Measurements from ENCODE around the gene AVPR2.

Gene AVPR2

DNA sequence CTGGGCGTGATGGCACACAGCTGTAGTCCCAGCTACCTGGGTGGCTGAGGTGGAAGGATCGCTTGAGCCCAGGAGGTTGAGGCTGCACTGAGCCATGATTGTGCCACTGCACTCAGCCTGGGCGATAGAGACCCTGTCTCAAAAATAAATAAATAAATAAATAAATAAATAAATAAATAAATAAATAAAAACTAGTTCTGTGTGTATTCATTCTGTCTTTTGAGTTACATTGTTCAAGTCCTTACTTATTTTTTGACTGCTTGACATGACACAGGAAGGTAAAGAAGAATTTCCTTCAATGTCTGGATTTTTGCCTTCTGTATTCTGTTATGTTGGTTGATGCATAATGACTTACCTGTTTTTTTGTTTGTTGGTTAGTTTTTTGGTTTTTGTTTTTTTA lies 32.6 kb downstream of the AVPR2 start:
- TF ChIP-seq, protein P1, sequence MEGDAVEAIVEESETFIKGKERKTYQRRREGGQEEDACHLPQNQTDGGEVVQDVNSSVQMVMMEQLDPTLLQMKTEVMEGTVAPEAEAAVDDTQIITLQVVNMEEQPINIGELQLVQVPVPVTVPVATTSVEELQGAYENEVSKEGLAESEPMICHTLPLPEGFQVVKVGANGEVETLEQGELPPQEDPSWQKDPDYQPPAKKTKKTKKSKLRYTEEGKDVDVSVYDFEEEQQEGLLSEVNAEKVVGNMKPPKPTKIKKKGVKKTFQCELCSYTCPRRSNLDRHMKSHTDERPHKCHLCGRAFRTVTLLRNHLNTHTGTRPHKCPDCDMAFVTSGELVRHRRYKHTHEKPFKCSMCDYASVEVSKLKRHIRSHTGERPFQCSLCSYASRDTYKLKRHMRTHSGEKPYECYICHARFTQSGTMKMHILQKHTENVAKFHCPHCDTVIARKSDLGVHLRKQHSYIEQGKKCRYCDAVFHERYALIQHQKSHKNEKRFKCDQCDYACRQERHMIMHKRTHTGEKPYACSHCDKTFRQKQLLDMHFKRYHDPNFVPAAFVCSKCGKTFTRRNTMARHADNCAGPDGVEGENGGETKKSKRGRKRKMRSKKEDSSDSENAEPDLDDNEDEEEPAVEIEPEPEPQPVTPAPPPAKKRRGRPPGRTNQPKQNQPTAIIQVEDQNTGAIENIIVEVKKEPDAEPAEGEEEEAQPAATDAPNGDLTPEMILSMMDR (IDR thresholded peaks at IDR 0.05), result no peak

DNA sequence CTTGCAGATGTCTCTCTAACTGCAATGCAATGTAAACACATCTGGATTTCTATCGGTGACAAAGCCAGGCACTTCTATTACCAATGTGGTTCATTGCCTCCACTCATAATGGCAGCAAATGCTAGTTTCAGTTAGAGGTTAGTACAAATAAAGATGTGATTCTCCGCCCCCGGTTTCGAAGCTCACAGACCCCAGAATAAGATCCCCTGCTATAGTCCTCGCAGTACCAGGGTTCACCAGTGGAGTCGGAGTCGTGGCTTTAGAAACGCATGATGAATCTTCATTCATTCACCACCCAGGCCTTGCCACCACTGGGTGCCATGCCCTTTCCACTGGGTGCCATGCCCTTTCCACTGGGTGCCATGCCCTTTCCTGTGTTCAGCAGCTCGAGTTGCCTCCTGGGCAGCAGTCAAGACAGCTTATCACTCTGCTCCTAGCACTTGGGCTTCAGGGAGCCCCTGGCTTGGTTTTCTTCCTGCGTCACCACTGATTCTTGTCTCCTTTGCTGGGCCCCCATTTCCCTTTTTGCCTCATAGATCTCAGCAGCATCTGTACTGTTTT lies 33.8 kb downstream of the AVPR2 start:
- TF ChIP-seq, protein P1 (IDR thresholded peaks at IDR 0.05), result no peak

DNA sequence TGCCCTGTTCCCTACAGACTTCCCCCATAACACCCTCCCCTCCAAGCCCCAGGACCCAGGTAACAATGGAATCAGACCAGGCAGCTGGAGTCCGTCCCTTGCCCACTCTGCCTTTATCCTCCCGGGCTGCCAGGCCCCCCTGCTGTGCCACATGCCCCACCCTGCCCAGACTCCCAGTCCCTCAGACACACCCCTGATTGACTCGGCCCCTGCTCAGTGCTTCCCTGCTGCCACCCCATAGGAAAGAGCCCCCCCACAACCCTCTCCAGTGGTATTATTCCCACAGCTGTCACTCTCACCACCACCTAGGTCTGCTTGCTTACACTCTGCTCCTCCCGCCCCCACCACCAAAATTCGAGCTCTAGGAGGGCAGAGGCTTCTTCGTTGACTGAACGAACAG lies 35.1 kb downstream of the AVPR2 start:
- TF ChIP-seq, protein P1 (IDR thresholded peaks at IDR 0.05), result no peak

DNA sequence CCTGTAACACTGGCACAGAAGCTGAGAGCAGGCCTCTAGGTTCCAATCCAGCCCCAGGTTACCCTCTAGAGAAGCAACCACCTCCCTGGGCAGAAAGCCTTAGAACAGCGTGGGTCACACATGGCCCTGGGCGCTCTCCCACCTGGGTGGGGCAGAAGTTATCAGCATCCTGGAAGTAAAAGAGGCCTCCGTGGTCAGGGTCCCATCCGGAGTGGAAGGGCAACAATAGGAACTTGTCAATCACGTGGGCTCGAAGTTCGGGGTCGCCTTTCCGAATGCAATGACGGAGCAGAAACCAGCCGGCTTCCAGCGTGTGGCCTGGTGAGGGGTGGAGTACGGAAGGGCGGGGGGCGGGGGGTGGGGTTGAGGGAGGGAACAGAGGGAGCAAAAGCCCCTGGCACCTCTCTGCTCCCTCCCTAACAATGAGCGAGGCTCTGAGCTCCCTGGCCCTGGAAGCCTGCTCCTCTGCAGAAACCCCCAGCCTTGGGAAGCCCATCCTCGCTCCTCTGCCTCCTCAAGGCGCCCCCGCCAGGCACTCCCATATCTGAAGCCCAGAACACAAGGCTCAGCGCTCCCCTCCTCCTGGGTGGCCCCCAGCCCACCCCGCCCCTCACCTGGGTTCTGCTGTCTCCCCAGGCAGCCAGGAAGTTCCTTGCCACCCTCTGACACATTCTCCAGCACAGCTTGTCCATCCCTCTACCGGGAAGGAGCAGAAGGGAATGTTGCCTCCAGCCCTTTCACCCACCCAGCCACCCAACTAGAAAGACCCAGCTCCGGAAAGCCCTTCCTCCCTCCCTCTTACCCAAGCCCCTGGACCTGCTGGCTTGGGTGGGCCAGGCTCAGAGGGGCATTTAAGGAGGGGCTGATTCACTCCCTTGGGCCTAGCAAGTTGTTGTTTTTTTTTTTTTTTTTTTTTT lies 37.1 kb downstream of the AVPR2 start:
- TF ChIP-seq, protein P1 (IDR thresholded peaks at IDR 0.05), result no peak

DNA sequence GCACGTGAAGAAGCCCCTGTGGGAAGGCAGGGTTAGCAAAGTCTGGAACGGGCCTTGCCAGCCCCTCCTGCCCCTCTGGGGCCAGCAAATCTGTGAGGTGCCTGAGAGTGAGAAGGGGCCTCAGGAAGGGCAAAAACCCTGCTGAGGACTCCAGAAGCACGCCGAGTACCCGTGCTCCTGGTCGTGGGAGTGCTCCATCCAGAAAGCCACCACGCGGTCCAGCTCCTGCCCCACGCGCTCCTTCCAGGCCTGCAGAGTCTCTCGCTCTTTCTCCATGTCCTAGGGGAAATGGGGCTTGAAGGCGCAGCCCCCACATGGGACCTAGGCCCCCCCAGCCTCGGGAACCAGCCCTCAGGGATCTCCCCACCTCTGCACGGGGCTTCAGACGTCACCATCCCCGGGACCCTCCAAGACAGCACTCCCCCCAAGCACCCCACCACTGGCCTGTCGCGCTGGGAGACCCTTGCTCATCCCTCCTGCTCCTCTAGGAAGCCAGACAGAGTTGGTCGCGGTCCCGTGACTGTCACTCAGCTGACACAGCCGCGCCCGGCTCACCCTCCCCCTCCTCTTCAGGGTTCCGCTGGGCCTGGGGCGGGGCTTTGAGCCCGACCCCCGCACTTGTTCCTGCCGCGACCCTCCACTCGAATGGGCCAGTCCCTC lies 39.8 kb downstream of the AVPR2 start, which contains the start of gene RENBP:
RENBP (minus strand) TSS at position 504 of the 660 bp plus-strand sequence; CDS start at position 471, 33 bp downstream.
- TF ChIP-seq, protein P1 (IDR thresholded peaks at IDR 0.05), result no peak

DNA sequence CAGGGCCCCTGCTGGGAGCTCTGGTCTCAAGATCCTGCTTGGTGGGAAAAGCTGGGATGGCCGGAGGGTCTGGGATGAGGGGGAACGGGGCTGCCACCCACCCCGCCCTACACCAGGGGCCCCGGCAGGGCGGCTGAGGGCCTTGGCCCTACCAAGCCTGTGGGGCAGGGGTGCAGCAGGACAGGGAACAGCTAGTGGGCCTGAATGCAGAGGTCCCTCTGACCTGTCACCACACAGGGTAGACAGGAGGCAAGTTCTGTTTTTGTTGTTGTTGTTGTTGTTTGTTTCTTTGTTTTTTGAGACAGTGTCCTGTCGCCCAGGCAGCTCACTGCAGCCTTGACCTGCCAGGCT lies 40.3 kb downstream of the AVPR2 start:
- TF ChIP-seq, protein P1 (IDR thresholded peaks at IDR 0.05), result no peak

DNA sequence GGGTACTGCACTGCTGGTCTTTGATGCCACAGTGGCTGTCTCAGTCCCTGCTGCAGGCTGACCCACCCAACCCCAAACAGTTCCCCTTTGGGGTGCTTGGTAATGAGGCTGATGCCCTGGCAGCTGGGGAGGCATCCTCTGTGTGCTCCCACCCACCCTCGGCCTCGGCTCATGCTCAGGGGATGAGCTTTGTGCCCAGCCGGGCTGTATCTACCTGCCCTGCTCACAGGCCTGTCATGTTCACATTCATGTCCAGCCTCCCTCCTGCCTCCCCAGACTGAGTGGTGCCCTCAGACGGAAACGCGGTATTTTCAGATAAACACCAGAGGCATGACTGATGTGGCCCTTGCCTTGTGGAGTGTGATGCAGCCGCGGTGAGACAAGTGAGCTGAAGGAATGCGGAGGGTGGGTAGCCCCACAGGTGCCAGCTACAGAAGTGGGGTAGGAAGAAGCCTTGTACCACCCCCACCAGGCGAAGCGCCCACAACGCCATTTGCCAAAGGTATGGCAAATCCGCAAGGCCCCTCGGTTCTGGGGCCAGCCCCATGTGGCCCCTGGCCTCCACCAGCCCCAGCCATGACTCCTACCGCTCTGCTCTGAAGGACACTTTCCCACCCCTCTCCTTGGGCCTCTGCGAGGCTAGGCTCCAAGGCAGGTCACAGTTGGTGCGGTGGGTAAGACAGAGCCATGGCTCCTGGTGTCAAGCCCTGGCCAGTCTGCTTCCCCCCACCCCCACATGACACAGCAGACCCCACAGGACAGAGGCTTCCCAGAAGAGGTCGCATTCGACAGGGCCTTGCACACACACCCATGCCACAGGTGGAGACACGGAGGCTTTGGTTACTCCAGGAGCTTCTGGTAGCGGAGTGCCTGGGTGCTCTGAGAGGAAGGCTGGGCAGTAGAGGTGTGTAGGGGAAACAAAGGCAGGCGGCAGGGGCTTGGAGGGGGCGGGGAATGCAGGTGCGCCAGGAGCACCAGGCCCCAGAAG lies 41.8 kb downstream of the AVPR2 start:
- TF ChIP-seq, protein P1 (IDR thresholded peaks at IDR 0.05), result no peak

Data from LNCAP (cell line).